H1 (cell line): ENCODE measurements around the gene ZNF860.

ENCODE experiments used
- CTCF ChIP-seq, 3 experiments: IDR thresholded peaks; 1 replicate in 2 of 3; 2 replicates in 1 of 3; pipeline versions ENCODE4 v1.5.1 to v1.6.1; 2011; ENCODE audit warnings: low read length in 3 of 3, mild to moderate bottlenecking in 3 of 3, inconsistent platforms in 2 of 3, low read depth in 1 of 3, moderate library complexity in 1 of 3; ENCODE audit not compliant: insufficient read depth in 1 of 3; ENCODE audit errors: control extremely low read depth in 1 of 3
- JUND ChIP-seq: IDR thresholded peaks from 2 replicates; pipeline ENCODE4 v1.6.1; 2011; ENCODE audit warnings: mild to moderate bottlenecking, improper control_type of control experiment, low read length
- POLR2A ChIP-seq, 2 experiments: IDR thresholded peaks; 1 replicate in 1 of 2; 2 replicates in 1 of 2; pipeline ENCODE4 v1.6.1; 2011; ENCODE audit warnings: low read depth in 2 of 2, low read length in 2 of 2, mild to moderate bottlenecking in 2 of 2; ENCODE audit errors: control extremely low read depth in 1 of 2
- TEAD4 ChIP-seq: IDR thresholded peaks from 2 replicates; pipeline ENCODE4 v1.6.1; 2012; ENCODE audit warnings: low read depth, low read length, inconsistent platforms, mixed read lengths

DNA sequence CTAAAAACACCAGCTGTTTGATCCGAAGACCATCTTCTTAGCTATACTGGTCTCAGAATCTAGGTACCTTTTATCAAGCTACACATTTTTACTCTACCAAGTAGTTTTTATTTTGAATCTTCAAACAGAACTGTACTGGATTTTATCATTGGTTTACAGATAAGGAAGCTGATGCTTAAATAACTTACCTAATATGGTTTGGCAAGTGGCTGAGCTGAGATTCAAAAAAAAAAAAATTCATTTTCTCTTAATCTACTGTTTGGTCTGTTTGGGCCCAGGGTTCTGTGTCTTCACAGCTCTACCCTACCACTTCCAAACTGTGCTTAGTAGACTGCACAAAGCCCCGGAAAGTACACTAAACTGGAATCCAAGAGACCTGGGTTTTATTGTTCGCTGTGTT lies 35.7 kb downstream of the ZNF860 start:
- no peak for TF ChIP-seq TEAD4
- TF ChIP-seq CTCF (IDR thresholded peaks at IDR 0.05; ENCODE audit: control extremely low read depth in 1 of 3, insufficient read depth in 1 of 3, low read depth in 1 of 3, low read length in 3 of 3) = no peak
- TF ChIP-seq JUND = no peak
- no peak for TF ChIP-seq POLR2A (IDR thresholded peaks at IDR 0.05; ENCODE audit: control extremely low read depth in 1 of 2, low read depth in 2 of 2, low read length in 2 of 2)
